Uterus (tissue), 2 donors: Measurements from ENCODE around the gene ADAMTSL4.

Experiments used
- POLR2A ChIP-seq, 2 donors: fragments of 450-650 bp; IDR thresholded peaks; one replicate each; pipeline ENCODE4 v1.6.1; 2016; ENCODE audit warnings: antibody characterized with exemption in 2 of 2, mild to moderate bottlenecking in 1 of 2, moderate library complexity in 1 of 2
- TF ChIP-seq, protein P1 (sequence below), 4 experiments: fragments of 200-600 bp in 2 of 4; fragments of 450-650 bp in 2 of 4; sonication (generic) in 2 of 4; IDR thresholded peaks; one replicate each; pipeline ENCODE4 v1.5.1; 2016 to 2019; ENCODE audit warnings: antibody characterized with exemption in 4 of 4, mild to moderate bottlenecking in 2 of 4, moderate library complexity in 1 of 4

DNA sequence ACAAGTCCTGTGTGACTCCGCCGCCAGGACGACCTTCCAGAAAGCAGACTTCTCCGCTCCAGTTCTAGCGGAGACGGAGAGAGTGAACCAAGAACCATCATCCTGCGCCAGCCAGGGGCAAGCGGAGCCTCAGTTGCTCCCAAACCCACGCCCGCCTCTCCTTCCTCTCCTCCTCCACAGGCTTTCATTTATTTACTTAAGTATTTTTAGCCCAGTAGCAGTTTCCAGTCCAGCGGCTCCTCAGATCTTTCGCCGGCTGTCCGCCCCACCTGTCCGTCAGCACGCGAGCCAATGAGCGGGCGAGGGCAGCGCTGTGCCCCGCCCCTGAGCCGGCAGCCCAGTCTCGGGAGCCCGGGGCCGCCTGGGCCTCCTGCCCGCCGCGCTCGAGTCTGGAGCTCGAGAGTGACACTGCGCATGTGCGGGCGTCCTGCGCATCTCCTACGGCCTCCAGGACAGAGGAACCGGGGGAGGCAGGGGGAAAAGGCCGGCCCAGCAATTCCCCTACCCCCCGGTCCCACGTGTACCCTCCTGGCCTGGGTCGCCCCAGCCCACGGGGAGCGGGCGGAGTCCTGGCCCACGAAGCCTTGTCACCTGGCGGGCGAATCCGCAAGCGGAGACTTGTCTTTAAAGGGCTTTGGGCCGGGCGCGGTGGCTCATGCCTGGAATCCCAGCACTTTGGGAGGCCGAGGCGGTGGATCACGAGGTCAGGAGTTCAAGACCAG, 33.7 kb upstream of the ADAMTSL4 start, which contains the start of gene FALEC:
- TF ChIP-seq POLR2A (IDR thresholded peaks at IDR 0.05): peak; percentile 51 to 63
- TF ChIP-seq, protein P1, sequence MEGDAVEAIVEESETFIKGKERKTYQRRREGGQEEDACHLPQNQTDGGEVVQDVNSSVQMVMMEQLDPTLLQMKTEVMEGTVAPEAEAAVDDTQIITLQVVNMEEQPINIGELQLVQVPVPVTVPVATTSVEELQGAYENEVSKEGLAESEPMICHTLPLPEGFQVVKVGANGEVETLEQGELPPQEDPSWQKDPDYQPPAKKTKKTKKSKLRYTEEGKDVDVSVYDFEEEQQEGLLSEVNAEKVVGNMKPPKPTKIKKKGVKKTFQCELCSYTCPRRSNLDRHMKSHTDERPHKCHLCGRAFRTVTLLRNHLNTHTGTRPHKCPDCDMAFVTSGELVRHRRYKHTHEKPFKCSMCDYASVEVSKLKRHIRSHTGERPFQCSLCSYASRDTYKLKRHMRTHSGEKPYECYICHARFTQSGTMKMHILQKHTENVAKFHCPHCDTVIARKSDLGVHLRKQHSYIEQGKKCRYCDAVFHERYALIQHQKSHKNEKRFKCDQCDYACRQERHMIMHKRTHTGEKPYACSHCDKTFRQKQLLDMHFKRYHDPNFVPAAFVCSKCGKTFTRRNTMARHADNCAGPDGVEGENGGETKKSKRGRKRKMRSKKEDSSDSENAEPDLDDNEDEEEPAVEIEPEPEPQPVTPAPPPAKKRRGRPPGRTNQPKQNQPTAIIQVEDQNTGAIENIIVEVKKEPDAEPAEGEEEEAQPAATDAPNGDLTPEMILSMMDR (IDR thresholded peaks at IDR 0.05): peak in 3 of 4 experiments; percentile 3 to 37 (median 9)
